Measurements from ENCODE around the gene FA2H. TPM values are rescaled to one million over a fixed set of nuclear protein-coding genes. Genes with fewer than 3 reads are reported as not detected.
"Not testable (repeated sequence)": the region's sequence is repeated elsewhere in the genome, so short reads cannot be mapped to it uniquely, and the experiment has no call there.

The FA2H gene
- polyA plus RNA-seq, 3 donors: not detected

DNA sequence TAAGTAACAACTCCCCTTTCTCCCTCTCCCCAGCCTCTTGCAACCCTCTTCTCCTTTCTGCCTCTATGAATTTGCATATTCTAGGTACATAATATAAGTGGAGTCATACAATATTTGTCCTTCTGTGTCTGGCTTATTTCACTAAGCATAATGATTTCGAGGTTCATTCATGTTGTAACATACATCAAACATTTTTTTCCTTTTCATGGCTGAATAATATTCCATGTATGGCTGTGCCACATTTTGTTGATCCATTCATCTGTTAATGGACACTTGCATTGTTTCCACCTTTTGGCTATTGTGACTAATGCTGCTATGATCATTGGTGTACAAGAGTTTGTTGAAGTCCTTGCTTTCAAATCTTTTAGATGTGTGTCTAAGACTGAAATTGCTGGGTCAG is 17.6 kb upstream of the FA2H start:
- Histone ChIP-seq H3K9ac (ENCODE audit: insufficient read depth, low read length, poor library complexity, severe bottlenecking) (no peak overlapping the region), H3K9me3 (replicated peaks in 1 of 2; ENCODE audit: control insufficient read depth in 1 of 2, insufficient read depth in 1 of 2, low read length in 2 of 2) (no peaks in the 10 kb centered on the region), H3K27me3 (ENCODE audit: control insufficient read depth in 2 of 2, insufficient read depth in 2 of 2, low read length in 2 of 2) (no peaks in the 10 kb centered on the region), H3K4me2 (replicated peaks; ENCODE audit: extremely low read depth, low read length, poor library complexity, severe bottlenecking) (no peak overlapping the region), H2AFZ (ENCODE audit: insufficient read depth, low read depth, low read length, poor library complexity, severe bottlenecking) (no peak overlapping the region), H4K20me1 (ENCODE audit: insufficient read depth, low read length) (no peaks in the 10 kb centered on the region), H3K79me2 (ENCODE audit: insufficient read depth, low read length) (no peaks in the 10 kb centered on the region), H3K4me3 (replicated peaks in 1 of 3; ENCODE audit: low read depth in 2 of 3, low read length in 3 of 3) (no peak overlapping the region), H3K4me1 (ENCODE audit: control insufficient read depth in 1 of 2, insufficient read depth in 2 of 2, low read length in 2 of 2) (no peaks in the 10 kb centered on the region), H3K27ac (ENCODE audit: low read depth in 1 of 2, low read length in 2 of 2) (no peak overlapping the region), H3K36me3 (replicated peaks in 1 of 2; ENCODE audit: control insufficient read depth in 1 of 2, insufficient read depth in 2 of 2, low read length in 2 of 2) (no peaks in the 10 kb centered on the region)
- Mint-ChIP-seq H3K4me3 (no peak overlapping the region), H3K27ac (no peak overlapping the region), H3K4me1 (no peaks in the 10 kb centered on the region), H3K36me3 (no peaks in the 10 kb centered on the region), H3K9me3 (peaks cover 0 to 15% (median 8%) of the 10 kb centered on the region in 7 donors), H3K27me3 (ENCODE audit: low read depth in 3 of 3) (peaks cover 4 to 12% (median 10%) of the 10 kb centered on the region in 3 donors)
- intact Hi-C loops (cut with micrococcal nuclease): no loop called here
- no CpG with 5 or more reads among the region's 1 CpG for WGBS (ENCODE audit: insufficient coverage)
- no peak for DNase-seq
- no peak for TF ChIP-seq CTCF (IDR thresholded peaks at IDR 0.05)

GRCh38 chr16:74791749-74792148 is 17.1 kb upstream of the FA2H start:
- H3K4me3 Mint-ChIP-seq; H3K4me1 Mint-ChIP-seq; H3K4me2 ChIP-seq (replicated peaks; ENCODE audit: extremely low read depth, low read length, poor library complexity, severe bottlenecking); H3K27me3 ChIP-seq (ENCODE audit: control insufficient read depth in 2 of 2, insufficient read depth in 2 of 2, low read length in 2 of 2); H3K9me3 ChIP-seq (replicated peaks in 1 of 2; ENCODE audit: control insufficient read depth in 1 of 2, insufficient read depth in 1 of 2, low read length in 2 of 2); H3K27ac ChIP-seq (ENCODE audit: low read depth in 1 of 2, low read length in 2 of 2); H3K36me3 Mint-ChIP-seq; H3K79me2 ChIP-seq (ENCODE audit: insufficient read depth, low read length); H4K20me1 ChIP-seq (ENCODE audit: insufficient read depth, low read length); DNase-seq; H3K36me3 ChIP-seq (replicated peaks in 1 of 2; ENCODE audit: control insufficient read depth in 1 of 2, insufficient read depth in 2 of 2, low read length in 2 of 2); H3K4me3 ChIP-seq (replicated peaks in 1 of 3; ENCODE audit: low read depth in 2 of 3, low read length in 3 of 3); H2AFZ ChIP-seq (ENCODE audit: insufficient read depth, low read depth, low read length, poor library complexity, severe bottlenecking); intact Hi-C loops (cut with micrococcal nuclease); H3K4me1 ChIP-seq (ENCODE audit: control insufficient read depth in 1 of 2, insufficient read depth in 2 of 2, low read length in 2 of 2); H3K9ac ChIP-seq (ENCODE audit: insufficient read depth, low read length, poor library complexity, severe bottlenecking): not testable (repeated sequence)
- WGBS (ENCODE audit: insufficient coverage): no CpG with 5 or more reads among the region's 2 CpGs
- Mint-ChIP-seq H3K9me3 (peaks cover 0 to 15% (median 7%) of the 10 kb centered on the region in 7 donors), H3K27ac (peak overlapping the region in 1 of 7 donors; percentile 68), H3K27me3 (ENCODE audit: low read depth in 3 of 3) (peaks cover 4 to 12% (median 10%) of the 10 kb centered on the region in 3 donors)
